ENCODE data around the gene FOXK1.
A peak's percentile ranks its signal among the peaks of the same experiment; 100 is the strongest.

FOXK1 gene

DNA sequence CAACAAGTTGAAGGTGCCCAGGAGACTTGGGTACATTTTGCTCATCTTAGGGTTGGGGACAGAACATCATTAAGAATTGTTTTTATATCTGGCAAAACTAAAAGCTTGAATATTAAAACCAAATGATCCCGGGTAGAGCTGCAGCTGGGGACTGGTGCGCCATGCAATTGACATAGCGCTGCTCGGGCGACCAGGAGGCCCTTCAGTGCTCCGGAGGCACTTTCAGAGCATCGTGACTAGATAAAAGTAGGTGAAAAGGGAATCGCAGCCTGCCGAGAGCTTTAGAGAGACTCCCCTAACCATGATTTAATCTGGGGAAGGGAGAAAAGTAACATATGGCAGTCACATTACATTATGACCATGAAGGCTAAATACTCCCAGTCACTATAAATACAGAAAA is 21.4 kb downstream of the FOXK1 start:
- no peaks in the 10 kb centered on the region for H3K36me3 ChIP-seq (ENCODE audit: insufficient read depth, low read depth, low read length)
- H3K9ac ChIP-seq (ENCODE audit: low read depth, low read length), result no peak overlapping the region
- peaks cover 22% of the 10 kb centered on the region; the same call in 1 of the 2 replicates for H3K4me1 ChIP-seq (ENCODE audit: insufficient read depth, low read length)
- H3K27ac ChIP-seq (ENCODE audit: low read length), result no peak overlapping the region
- H3K27me3 ChIP-seq (ENCODE audit: insufficient read depth, low read length), result peaks cover 71% of the 10 kb centered on the region
- no peaks in the 10 kb centered on the region for H3K9me3 ChIP-seq (ENCODE audit: insufficient read depth, low read depth, low read length)
- H3K4me3 ChIP-seq (ENCODE audit: low read length), result no peak overlapping the region

DNA sequence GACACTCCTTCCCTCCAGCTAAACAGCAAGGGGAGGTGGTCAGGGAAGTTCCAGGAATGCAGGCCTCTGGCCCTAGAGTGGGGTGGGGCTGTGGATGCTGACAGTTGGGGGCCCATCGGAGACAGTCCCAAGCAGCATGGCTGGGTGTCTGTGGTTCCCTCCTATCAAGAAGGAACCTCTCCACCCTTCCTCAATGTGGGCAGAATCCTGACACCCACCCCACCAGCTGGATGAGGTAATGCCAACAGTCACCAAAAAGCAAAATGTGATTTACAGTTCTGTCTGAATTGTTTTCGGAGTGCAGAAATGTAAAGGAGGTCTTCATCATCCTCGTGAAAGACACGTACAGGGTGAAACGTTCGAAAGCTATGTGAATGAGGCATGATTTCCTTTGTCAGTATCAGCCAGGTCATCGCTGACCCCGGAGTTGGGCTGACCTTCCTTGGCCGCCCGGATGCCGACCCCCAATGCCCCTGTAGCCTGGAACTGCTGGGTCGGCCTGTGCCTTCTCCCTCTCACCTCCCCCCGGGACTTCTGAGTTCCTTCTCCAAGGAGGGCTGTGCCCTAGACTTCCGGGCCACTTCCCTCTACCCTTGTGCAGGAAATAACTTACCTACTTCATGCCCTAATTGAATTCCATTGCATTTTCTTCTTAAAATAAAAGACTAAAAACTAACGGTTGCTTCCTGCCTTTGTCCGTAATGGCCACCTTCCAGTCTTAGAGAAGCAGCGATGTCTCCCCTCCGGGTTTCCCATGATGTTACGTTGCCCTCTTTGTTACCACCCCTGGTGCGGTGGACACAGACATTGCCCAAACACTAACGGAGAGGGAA is 24.5 kb downstream of the FOXK1 start:
- Histone ChIP-seq H3K9ac (ENCODE audit: low read depth, low read length) (peak overlapping the region; percentile 77), H3K27me3 (ENCODE audit: insufficient read depth, low read length) (peaks cover 92% of the 10 kb centered on the region), H3K27ac (ENCODE audit: low read length) (no peak overlapping the region), H3K4me1 (ENCODE audit: insufficient read depth, low read length) (peaks cover 22% of the 10 kb centered on the region; the same call in 1 of the 2 replicates), H3K9me3 (ENCODE audit: insufficient read depth, low read depth, low read length) (no peaks in the 10 kb centered on the region), H3K36me3 (ENCODE audit: insufficient read depth, low read depth, low read length) (no peaks in the 10 kb centered on the region), H3K4me3 (ENCODE audit: low read length) (peak overlapping the region; percentile 70)

DNA sequence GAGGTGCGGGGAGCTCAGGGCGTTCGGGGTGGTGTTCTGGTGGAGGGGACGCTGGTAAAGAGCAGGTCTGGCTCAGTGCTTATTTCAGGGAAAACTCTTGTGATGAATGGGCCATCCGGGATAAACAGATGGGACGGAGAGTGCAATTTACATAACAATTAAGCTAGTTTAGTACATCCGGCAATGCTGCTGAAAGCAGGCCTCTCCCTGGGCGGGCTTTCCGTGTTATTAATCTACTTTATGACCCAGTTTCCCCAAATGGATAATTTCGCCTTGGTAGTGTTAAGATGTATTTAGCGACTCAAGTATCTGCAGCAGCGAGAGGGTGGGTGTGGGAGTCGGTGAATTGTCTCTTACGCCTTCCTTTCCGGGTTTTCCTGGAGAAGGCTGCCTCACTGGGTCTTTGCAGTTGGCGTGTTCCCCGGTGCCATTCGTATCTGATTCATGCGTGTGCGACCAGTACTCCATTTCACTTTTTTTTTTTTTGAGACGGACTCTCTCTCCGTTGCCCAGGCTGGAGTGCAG is 25.2 kb downstream of the FOXK1 start:
- H3K27me3 ChIP-seq (ENCODE audit: insufficient read depth, low read length), result peaks cover 99% of the 10 kb centered on the region
- H3K36me3 ChIP-seq (ENCODE audit: insufficient read depth, low read depth, low read length), result no peaks in the 10 kb centered on the region
- H3K9me3 ChIP-seq (ENCODE audit: insufficient read depth, low read depth, low read length), result no peaks in the 10 kb centered on the region
- H3K4me1 ChIP-seq (ENCODE audit: insufficient read depth, low read length), result peaks cover 22% of the 10 kb centered on the region; the same call in 1 of the 2 replicates
- H3K9ac ChIP-seq (ENCODE audit: low read depth, low read length), result peak overlapping the region; percentile 77
- H3K27ac ChIP-seq (ENCODE audit: low read length), result no peak overlapping the region
- H3K4me3 ChIP-seq (ENCODE audit: low read length), result peak overlapping the region; percentile 70

DNA sequence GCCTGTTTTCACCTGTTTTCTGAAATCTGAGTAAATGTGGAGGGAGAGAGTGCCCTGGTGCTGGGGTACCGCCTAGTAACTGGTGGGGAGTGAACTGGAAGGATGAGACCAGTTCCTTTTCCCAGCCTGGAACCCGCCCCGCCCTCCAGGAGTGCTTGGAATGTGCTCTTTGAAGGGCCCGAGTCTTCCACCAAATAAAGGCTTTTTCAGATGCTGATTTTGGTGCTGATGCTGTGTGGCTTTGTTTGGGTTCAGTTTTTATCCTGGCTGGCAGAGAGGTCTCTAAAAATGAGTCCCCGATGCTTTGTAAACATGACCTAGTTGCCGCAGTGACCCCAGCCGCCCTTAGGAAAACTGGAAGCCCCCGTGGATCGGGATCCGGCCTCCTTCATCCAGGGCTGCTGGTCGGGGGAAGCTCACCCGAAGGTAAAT is 25.9 kb downstream of the FOXK1 start:
- peaks cover 99% of the 10 kb centered on the region for H3K27me3 ChIP-seq (ENCODE audit: insufficient read depth, low read length)
- H3K27ac ChIP-seq (ENCODE audit: low read length), result no peak overlapping the region
- H3K9ac ChIP-seq (ENCODE audit: low read depth, low read length), result peak overlapping the region; percentile 77; the same call in 1 of the 2 replicates
- H3K4me3 ChIP-seq (ENCODE audit: low read length), result peak overlapping the region; percentile 70
- H3K36me3 ChIP-seq (ENCODE audit: insufficient read depth, low read depth, low read length), result no peaks in the 10 kb centered on the region
- peaks cover 22% of the 10 kb centered on the region; the same call in 1 of the 2 replicates for H3K4me1 ChIP-seq (ENCODE audit: insufficient read depth, low read length)
- no peaks in the 10 kb centered on the region for H3K9me3 ChIP-seq (ENCODE audit: insufficient read depth, low read depth, low read length)

DNA sequence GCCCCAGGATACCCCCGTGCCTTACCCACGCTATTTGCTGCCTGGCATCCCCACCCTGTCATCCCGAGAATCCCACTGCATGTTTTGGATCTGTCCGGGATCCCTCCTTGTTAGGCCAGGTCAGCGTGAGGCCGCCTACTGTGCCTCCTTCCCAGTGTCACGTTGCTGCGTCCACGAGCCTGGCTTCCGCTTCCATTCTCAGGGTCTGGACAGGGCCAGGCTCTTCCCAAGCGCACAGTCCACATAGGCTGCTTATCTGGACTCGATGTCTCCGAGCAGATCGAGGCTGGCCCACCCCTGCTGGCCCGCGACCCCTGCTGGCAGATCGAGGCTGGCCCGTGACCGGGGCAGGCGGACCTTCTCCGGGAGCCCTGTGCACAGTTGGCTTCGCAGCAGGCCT is 27.1 kb downstream of the FOXK1 start:
- Histone ChIP-seq H3K4me1 (ENCODE audit: insufficient read depth, low read length) (peaks cover 22% of the 10 kb centered on the region; the same call in 1 of the 2 replicates), H3K36me3 (ENCODE audit: insufficient read depth, low read depth, low read length) (no peaks in the 10 kb centered on the region), H3K27ac (ENCODE audit: low read length) (no peak overlapping the region), H3K27me3 (ENCODE audit: insufficient read depth, low read length) (peaks cover 96% of the 10 kb centered on the region), H3K9ac (ENCODE audit: low read depth, low read length) (no peak overlapping the region), H3K4me3 (ENCODE audit: low read length) (no peak overlapping the region), H3K9me3 (ENCODE audit: insufficient read depth, low read depth, low read length) (no peaks in the 10 kb centered on the region)

DNA sequence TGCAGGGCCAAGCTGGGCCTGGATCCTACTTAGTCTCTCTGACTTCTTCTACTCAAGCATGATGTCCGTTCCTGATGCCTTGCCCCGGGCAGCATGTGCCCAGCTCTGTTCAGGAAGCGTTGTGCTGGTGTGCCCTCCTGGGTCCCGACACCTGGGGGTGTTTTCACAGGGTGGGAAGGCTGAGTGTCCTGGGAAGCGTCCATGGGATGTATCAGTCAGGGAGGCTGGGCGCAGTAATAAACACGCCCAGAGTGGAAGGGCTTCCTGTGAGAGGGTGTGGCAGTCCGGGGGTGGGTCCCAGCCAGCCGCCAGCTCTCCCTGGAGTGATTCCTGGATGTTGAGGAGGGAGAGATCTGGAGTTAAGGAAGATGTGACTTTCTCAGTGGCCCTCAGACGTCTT is 29.0 kb downstream of the FOXK1 start:
- H3K36me3 ChIP-seq (ENCODE audit: insufficient read depth, low read depth, low read length), result no peaks in the 10 kb centered on the region
- no peak overlapping the region for H3K9ac ChIP-seq (ENCODE audit: low read depth, low read length)
- H3K4me1 ChIP-seq (ENCODE audit: insufficient read depth, low read length), result peaks cover 20% of the 10 kb centered on the region; the same call in 1 of the 2 replicates
- H3K4me3 ChIP-seq (ENCODE audit: low read length), result no peak overlapping the region
- H3K9me3 ChIP-seq (ENCODE audit: insufficient read depth, low read depth, low read length), result no peaks in the 10 kb centered on the region
- peaks cover 81% of the 10 kb centered on the region for H3K27me3 ChIP-seq (ENCODE audit: insufficient read depth, low read length)
- H3K27ac ChIP-seq (ENCODE audit: low read length), result no peak overlapping the region

DNA sequence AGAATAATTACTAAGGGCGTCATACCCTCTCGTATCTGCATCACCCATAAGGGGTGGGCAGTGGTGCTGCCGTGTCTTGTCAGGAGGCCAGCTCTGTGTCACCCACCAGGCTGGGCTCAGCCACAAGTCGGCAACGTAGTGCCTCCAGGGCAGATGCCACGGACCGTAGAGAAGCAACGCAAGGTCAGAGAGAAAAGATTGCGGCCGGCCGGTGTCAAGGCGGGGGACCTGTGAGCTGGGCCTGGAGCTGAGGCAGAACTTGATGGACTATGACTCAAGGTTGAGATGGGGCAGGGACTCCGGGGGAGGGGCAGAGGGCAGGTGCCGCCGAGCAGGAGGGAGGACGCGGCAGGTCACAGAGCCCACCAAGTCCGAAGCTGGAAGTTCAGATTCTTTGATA is 29.5 kb downstream of the FOXK1 start:
- peaks cover 75% of the 10 kb centered on the region for H3K27me3 ChIP-seq (ENCODE audit: insufficient read depth, low read length)
- H3K4me1 ChIP-seq (ENCODE audit: insufficient read depth, low read length), result peaks cover 14% of the 10 kb centered on the region; the same call in 1 of the 2 replicates
- no peak overlapping the region for H3K27ac ChIP-seq (ENCODE audit: low read length)

DNA sequence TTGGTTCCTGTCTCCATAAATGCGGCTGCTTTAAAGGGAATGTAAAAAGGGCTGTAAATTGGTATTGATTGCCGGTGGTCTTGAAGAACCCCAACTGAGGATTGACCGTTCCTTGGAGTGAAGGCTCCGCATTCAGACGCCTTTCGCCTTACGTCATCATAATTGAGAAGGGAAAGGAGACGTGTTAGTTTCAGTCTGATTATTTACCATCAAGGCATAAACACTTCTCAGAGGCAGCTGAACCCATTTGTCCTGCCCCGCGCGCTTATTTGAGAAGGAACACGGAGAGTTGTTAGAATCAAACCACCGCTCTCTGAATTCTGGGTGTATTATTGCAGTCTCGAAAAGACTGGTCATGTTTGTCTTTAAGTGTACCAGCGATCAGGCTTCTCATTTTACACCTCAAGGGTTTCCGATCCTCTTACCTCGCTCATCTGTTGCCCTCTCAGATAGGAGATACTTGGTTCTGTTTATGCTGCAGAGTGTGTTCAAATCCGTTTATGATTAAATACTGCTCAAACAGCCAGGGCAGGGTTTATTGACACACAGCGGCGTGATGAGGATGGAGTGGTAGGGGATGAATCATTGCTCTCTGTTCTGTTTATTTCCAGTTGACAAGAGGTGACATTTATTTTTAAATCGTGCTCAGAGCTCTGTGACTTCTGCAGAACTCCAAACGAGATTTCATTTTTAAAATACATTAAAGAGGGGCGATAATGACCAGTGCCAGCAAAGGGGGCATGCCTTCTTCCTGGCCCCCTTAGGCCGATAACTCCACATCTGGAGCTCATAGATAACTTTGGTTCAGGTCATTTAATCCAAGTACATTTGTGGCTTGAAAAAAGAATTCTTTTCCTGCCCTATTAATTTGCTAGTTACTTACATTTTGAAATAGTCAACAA is 30.4 kb downstream of the FOXK1 start:
- Histone ChIP-seq H3K27me3 (ENCODE audit: insufficient read depth, low read length) (peaks cover 66% of the 10 kb centered on the region), H3K4me3 (ENCODE audit: low read length) (no peak overlapping the region), H3K9ac (ENCODE audit: low read depth, low read length) (no peak overlapping the region)

More for the DNA sequence above, 29.5 kb downstream of the FOXK1 start:
- Histone ChIP-seq H3K9ac (ENCODE audit: low read depth, low read length) (no peak overlapping the region), H3K4me3 (ENCODE audit: low read length) (no peak overlapping the region), H3K9me3 (ENCODE audit: insufficient read depth, low read depth, low read length) (no peaks in the 10 kb centered on the region), H3K36me3 (ENCODE audit: insufficient read depth, low read depth, low read length) (no peaks in the 10 kb centered on the region)

DNA sequence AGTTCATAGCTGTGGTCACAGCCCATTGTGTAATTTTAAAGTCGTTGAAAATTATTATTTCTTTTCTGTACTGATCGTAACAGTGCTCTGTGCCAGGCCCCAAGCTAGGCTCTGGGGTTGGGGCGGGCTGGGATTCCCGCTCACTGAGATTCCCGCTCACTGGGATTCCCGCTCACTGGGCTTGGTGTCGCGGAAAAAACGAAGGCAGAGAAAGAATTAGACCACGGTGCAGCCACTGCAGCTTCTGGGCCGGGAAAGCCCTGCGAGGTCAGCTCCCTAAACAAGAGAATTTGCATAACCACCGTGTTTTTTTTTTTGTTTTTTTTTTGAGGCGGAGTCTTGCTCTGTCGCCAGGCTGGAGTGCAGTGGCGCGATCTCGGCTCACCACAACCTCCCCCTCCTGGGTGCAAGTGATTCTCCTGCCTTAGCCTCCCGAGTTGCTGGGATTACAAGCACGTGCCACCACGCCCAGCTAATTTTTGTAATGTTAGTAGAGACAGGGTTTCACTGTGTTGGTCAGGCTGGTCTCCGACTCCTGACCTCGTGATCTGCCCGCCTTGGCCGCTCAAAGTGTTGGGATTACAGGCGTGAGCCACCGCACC is 31.2 kb downstream of the FOXK1 start:
- Histone ChIP-seq H3K9ac (ENCODE audit: low read depth, low read length) (no peak overlapping the region), H3K27ac (ENCODE audit: low read length) (no peak overlapping the region), H3K4me3 (ENCODE audit: low read length) (no peak overlapping the region), H3K4me1 (ENCODE audit: insufficient read depth, low read length) (peaks cover 2% of the 10 kb centered on the region; the same call in 1 of the 2 replicates), H3K9me3 (ENCODE audit: insufficient read depth, low read depth, low read length) (no peaks in the 10 kb centered on the region), H3K27me3 (ENCODE audit: insufficient read depth, low read length) (peaks cover 59% of the 10 kb centered on the region), H3K36me3 (ENCODE audit: insufficient read depth, low read depth, low read length) (no peaks in the 10 kb centered on the region)

More for the DNA sequence above, 30.4 kb downstream of the FOXK1 start:
- Histone ChIP-seq H3K36me3 (ENCODE audit: insufficient read depth, low read depth, low read length) (no peaks in the 10 kb centered on the region), H3K4me1 (ENCODE audit: insufficient read depth, low read length) (peaks cover 7% of the 10 kb centered on the region; the same call in 1 of the 2 replicates), H3K27ac (ENCODE audit: low read length) (no peak overlapping the region), H3K9me3 (ENCODE audit: insufficient read depth, low read depth, low read length) (no peaks in the 10 kb centered on the region)

DNA sequence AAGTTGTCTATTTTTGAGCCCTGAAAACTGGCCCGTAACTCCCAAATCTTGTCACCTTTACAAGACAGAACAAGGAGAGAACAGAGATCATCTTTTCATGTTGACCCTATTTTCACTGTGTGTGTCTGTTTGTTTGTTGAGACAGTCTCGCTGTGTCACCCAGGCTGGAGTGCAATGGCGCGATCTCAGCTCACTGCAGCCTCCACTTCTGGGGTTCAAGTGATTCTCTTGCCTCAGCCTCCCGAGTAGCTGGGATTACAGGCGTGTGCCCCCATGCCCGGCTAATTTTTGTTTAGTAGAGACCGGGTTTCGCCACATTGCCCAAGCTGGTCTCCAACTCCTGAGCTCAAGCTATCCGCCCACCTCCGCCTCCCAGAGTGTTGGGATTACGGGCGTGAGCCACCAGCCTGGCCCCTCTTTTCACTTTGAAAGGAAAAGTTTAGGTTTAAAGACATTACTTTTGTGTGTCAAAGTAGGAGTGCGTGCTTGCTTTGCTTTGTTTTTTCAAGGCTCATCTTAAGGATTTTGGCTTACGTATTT is 32.1 kb downstream of the FOXK1 start:
- Histone ChIP-seq H3K4me1 (ENCODE audit: insufficient read depth, low read length) (no peaks in the 10 kb centered on the region), H3K4me3 (ENCODE audit: low read length) (no peak overlapping the region)

More for the DNA sequence above, 32.1 kb downstream of the FOXK1 start:
- Histone ChIP-seq H3K36me3 (ENCODE audit: insufficient read depth, low read depth, low read length) (no peaks in the 10 kb centered on the region), H3K9ac (ENCODE audit: low read depth, low read length) (no peak overlapping the region), H3K9me3 (ENCODE audit: insufficient read depth, low read depth, low read length) (no peaks in the 10 kb centered on the region), H3K27ac (ENCODE audit: low read length) (no peak overlapping the region), H3K27me3 (ENCODE audit: insufficient read depth, low read length) (peaks cover 50% of the 10 kb centered on the region)

All from iPS-20b (cell line).